Measurements from ENCODE around the gene GMDS.

Gene GMDS

GRCh38 chr6:1987640-1988039, 257.8 kb downstream of the GMDS start:
- DNase-seq (ENCODE audit: low read depth) = peak; percentile 23

DNA sequence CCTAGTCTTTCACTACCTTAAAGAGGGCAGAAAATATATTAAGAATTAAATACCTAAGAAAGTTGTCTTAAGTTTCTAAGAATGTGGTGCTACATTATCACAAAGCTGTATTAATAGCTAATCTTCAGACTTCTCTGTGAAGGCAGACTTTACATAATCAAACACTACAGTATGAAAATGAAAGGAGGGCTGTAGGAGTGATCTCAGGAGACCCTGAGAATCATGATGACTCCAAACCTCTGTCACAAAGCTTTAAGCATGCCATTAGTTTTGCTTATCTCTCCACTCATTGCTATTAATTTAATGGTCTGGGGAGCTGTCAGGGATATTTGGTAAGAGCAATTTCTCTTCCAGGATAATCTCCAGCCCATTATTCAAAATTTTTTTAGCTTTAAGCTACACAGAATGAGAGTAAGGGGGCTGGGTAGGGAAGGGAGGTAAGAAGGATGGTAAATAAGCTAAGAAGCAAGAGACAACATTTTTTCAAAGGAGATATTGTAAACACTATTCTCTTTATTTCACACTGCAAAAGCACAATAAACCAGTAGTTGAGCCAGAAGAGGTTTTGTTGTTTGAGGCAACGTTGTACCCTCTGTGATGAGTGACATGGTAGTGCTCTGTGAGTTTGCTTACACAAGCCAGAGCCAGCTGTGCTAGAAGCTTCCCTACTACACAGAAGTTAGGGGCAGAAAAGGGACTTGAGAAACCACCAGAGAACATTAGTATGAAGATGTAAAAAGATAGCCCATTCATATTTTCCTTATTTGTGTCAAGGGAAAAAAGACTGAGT, 258.8 kb downstream of the GMDS start:
- DNase-seq (ENCODE audit: low read depth) = no peak

DNA sequence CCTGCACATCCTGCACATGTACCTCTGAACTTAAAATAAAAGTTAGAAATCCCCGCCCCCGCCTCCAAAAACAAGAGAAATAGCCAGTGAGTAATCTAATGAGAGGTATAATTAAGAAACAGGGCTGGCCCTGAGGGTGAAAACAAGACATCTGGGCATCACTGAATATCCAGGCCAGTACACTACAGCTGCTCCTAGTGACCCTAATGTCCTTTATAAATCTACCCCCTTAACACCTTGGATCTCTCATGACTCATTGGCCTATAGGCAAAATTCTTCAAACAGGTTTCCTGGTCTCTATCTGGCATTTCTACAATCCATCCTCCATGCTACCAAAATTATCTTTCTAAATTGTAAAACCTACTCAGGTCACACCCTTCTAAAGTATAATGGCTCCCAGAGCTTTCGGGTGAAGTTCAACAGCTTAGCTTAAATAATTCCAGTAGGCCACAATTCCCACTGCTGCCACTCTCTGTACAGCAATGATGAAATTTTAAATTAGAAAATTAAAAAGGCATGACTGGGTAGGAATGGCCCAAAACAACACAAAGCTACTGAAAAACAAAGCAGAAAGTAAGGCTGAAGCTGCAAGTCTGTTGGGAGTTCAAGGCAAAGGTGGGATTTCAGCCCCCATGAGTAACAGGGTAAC, 260.9 kb downstream of the GMDS start:
- no peak for DNase-seq (ENCODE audit: low read depth)

GRCh38 chr6:1983850-1984249, 261.6 kb downstream of the GMDS start:
- DNase-seq (ENCODE audit: low read depth) = no peak

DNA sequence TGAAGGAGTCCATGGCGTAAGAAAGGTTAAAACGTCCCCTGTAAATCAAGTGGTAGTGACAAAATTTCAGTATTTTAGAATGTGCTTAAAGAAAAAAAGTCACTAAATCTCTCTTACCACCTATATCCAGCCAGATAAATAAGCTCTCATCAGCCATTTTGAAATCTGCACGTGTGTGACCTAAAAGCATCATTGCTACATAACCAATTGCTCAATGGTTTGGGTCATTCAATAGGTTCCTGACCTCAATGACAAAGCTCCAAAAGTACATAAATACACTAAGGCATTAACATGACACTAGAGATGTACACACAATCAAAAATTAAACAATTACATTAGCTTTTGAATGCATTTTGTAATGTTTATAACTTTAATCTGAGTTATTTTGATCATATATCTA, 272.4 kb downstream of the GMDS start:
- DNase-seq (ENCODE audit: low read depth) = no peak

GRCh38 chr6:1971612-1972011, 273.8 kb downstream of the GMDS start:
- no peak for DNase-seq (ENCODE audit: low read depth)

GRCh38 chr6:1970151-1970561, 275.2 kb downstream of the GMDS start:
- DNase-seq (ENCODE audit: low read depth) = no peak

DNA sequence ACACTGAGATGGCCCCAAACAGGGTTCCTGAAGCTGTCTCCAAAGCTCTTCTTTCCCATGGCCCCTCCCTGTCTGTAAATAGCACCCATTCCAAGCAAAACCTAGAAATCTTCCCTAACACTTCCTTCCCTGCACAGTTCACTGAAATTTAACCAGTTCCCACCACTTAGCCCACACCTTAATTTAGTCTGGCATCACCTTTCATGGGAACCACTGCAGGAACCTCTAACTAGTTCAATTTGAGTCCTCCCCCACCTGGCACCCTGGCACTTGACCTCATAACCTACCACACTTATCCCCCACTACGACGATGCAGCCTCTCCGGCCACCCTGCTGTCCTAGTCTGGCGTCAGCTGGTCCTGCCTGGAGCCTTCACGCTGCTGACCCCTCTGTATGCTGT, 278.7 kb downstream of the GMDS start:
- no peak for DNase-seq (ENCODE audit: low read depth)

- no peak for DNase-seq (ENCODE audit: low read depth)
These were observed 279.7 kb downstream of the GMDS start for GRCh38 chr6:1965596-1966224.

GRCh38 chr6:1963596-1963995, 281.8 kb downstream of the GMDS start:
- DNase-seq (ENCODE audit: low read depth) = no peak

- no peak for DNase-seq (ENCODE audit: low read depth)
These were observed 283.2 kb downstream of the GMDS start for GRCh38 chr6:1962201-1962600.

DNA sequence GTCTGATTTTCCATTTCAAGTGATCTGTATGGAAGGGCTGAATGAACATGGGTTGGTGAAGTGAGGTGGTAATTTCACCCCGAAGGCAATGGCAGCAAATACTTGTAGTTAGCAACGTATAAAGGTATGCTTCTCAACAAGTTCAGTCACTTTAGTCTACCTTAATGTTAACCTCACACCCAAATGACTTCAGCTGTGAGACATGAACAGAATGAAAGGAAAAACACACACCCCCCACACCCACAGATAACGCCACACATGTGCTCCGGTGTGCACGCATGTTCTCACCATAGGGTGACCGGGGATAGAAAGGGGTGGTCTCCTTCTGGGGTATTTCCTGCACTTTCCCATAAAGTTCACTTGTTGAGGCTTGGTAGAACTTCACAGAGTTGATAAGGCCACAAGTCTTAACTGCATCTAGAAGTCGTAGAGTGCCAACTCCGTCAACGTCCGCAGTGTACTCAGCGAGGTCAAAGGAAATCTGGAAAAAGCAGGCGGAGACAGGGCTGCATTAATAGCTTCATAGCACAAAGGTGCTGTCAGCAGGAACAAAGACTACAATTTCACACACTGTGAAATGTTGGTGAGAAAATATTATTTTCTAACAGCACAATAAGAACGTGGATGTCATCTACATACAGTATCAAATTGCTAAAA, 284.8 kb downstream of the GMDS start:
- no peak for DNase-seq (ENCODE audit: low read depth)

DNA sequence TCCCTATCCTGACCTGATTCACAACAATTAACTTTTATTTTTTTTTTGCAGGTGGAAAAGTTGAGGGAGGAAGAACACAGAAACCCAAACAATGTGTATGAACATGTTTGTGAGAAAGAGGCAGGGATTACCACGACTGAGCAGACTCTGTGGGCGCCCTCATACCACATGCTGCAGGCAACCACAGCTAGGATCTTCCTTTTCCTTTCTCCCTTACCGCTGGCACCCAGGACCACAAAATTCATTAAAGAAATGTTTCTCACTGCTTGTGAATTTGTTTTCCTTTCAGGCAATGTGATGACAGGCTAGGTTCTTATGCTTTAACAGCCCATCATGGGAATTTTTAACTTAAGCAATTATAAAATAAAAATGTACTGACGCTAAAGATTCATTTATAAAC, 287.1 kb downstream of the GMDS start:
- DNase-seq (ENCODE audit: low read depth) = no peak

GRCh38 chr6:1957746-1958145, 287.7 kb downstream of the GMDS start:
- DNase-seq (ENCODE audit: low read depth) = no peak

GRCh38 chr6:1952740-1953360, 292.6 kb downstream of the GMDS start:
- peak; percentile 38 for DNase-seq (ENCODE audit: low read depth)

- DNase-seq (ENCODE audit: low read depth) = no peak
These were observed 294.8 kb downstream of the GMDS start for GRCh38 chr6:1950631-1951030.

DNA sequence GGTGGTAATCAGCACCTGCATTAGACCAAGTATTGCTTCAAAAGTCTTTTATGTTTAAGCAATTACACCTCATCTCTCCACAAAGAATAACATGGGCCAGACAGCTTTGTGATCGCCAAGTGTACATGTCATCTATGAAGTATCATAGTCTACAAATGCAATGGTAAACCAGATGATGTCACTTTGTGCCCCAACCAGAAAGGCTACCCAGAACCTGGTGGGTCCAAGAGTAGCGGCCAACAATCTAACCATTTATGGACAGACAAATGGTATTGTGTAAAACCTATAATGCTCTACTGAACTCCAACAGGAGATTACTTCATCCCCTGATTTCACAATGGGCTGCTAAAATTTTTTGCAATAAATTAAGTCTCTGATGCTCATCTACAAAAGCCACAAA, 295.9 kb downstream of the GMDS start:
- peak; percentile 5 for DNase-seq (ENCODE audit: low read depth)

DNA sequence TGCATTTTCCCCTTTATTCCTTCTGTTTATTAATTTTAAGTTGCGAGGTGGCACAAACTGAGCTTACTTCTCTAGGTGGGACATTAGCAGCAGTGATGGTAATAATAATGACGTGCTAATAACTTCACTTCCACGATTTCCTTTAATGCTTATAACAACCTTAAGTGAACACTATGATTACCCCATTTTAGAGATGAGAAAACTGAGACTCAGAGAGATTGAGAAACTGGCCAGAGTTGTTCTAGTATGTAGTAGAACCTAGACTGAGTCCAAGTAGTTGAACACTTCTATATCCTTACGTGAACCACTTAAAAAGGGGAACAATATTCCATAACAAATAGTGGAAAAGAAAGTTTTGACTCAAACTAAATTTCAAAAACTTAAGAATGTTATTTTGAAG, 297.5 kb downstream of the GMDS start:
- DNase-seq (ENCODE audit: low read depth) = no peak

DNA sequence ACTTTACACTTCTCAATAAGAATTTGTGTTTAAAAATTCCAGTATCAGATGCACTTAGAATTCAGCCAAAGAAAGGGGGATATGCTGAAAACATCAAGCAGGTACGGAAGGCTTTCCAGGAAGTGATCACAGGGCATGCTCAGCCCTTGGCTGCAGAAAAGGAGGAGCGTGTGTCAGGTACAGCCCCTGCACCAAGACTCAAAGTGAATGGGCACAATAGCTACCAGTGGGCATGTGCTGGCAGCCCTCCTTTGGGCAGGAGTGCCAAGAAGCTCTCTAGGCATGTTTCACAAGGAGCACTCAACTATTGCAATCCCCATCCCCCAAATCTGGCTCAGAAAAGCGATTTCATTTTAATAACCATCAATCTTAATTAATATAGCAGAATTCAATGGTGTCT, 298.8 kb downstream of the GMDS start:
- DNase-seq (ENCODE audit: low read depth) = no peak

- DNase-seq (ENCODE audit: low read depth) = no peak
These were observed 300.1 kb downstream of the GMDS start for GRCh38 chr6:1945235-1945832.

DNA sequence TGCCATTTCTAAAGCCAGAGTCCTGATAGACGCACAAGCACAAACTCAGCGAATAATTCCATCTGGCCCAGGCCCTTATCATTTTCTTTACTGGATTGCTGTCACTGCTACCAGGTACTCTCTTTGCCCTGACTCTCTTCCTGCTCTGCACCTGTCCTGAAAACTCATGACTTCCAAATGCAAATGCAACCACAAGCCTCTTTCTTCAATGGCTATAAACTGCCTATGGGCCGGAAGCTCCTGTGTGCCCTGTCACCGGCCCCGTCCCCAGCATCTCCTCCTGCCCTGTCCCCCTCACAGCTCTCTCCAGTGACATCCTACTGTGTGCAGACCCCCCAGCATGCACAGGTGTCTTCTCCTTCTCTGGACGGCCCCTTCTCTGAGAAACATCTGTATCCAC, 302.6 kb downstream of the GMDS start:
- no peak for DNase-seq (ENCODE audit: low read depth)

- DNase-seq (ENCODE audit: low read depth) = no peak
These were observed 303.9 kb downstream of the GMDS start for GRCh38 chr6:1941534-1941933.
